GM12891 (cell line): ENCODE measurements around the gene MAP2K1.

Experiments used
- PAX5 ChIP-seq: IDR thresholded peaks from 2 replicates; pipeline ENCODE4 v1.6.1; 2011; ENCODE audit warnings: low read length, moderate library complexity, mild to moderate bottlenecking; ENCODE audit not compliant: insufficient read depth, severe bottlenecking
- POLR2A ChIP-seq: IDR thresholded peaks from 2 replicates; pipeline ENCODE4 v1.6.1; 2011; ENCODE audit warnings: low read depth, low read length, control low read depth
- POLR2AphosphoS5 ChIP-seq: IDR thresholded peaks from 2 replicates; pipeline ENCODE4 v1.6.1; 2011; ENCODE audit warnings: low read depth, low read length, control low read depth
- TAF1 ChIP-seq: IDR thresholded peaks from 2 replicates; pipeline ENCODE4 v1.6.1; 2011; ENCODE audit warnings: low read depth, low read length, control low read depth

- no peak for TF ChIP-seq TAF1
- TF ChIP-seq POLR2A, result 0 out of 2 replicates have a peak, but pooled peaks have one; percentile 11
- no peak for TF ChIP-seq POLR2AphosphoS5
- no peak for TF ChIP-seq PAX5
Measured at GRCh38 chr15:66424963-66425612, 38.4 kb downstream of the MAP2K1 start.
